ENCODE results near the gene EMILIN2. TPM values are rescaled to one million over a fixed set of nuclear protein-coding genes. Genes with fewer than 3 reads are reported as not detected.

Gene EMILIN2
- total and polyA plus RNA-seq, 2 of the 13 experiments (the other 11 are each of a cell fraction or from before 2014, with no cell fraction given), result 7.6 to 8.2 TPM

DNA sequence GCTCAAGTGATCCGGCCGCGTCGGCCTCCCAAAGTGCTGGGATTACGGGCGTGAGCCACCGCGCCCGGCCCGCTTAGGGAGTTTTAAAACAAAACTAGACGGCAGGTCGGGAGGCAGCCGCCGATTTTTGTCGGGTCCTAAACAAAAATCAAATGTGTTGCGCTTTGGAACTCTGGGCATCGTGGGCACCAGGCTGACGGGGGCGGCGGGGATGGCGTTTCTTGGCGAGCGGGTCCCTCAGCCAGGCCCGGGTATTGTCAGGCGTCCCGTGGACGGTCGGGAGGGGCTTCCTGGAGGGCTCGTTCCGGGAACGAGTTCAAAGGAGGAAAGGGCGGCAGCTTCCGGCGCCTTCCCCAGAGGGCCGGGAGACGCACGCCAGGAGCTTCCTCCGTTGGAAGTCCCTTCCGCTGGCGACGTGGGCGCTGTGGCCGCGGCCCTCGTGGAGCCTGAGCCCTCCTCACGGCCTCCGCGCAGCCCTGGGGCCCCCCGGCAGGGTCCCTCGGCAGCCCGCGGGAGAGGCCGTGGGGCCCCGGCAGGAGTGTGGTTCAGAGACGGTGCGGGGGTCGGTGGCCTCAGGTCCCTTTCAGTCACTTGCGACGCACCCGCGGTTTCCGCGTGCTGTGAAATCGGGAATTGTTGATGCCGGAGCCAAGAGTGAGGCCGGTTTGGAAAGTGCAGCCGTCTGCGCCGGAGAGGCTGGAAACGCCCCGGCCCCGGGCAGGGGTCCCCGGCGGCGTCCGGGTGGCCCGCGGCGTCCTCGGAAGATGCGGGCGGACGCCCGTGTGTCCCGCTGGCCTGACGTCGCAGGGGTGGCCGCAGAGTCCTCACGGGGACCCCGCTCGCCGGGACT, 59.3 kb downstream of the EMILIN2 start (continued):
- no peak for TF ChIP-seq ZNF225 (CRISPR knock-in tag; IDR thresholded peaks at IDR 0.05)
- no peak for TF ChIP-seq ZC3H4 (CRISPR knock-in tag; IDR thresholded peaks at IDR 0.05; ENCODE audit: borderline replicate concordance)
- TF ChIP-seq ZBTB37 (CRISPR knock-in tag; IDR thresholded peaks at IDR 0.05), result no peak
- TF ChIP-seq ZMAT3 (CRISPR knock-in tag; conservative IDR thresholded peaks at IDR 0.05), result peak; percentile 87
- TF ChIP-seq CREBL2 (CRISPR knock-in tag; IDR thresholded peaks at IDR 0.05; ENCODE audit: borderline replicate concordance), result no peak; the same call in 1 of the 2 replicates
- TF ChIP-seq ELF3 (CRISPR knock-in tag; IDR thresholded peaks at IDR 0.05), result peak; percentile 73
- TF ChIP-seq KDM1A (CRISPR knock-in tag; IDR thresholded peaks at IDR 0.05), result no peak
- TF ChIP-seq ZGPAT (CRISPR knock-in tag; IDR thresholded peaks at IDR 0.05), result peak; percentile 87
- TF ChIP-seq CEBPB (IDR thresholded peaks at IDR 0.05; ENCODE audit: borderline replicate concordance, low read depth, low read length), result no peak
- TF ChIP-seq ZFP37 (CRISPR knock-in tag; IDR thresholded peaks at IDR 0.05; ENCODE audit: borderline replicate concordance), result no peak
- no peak for TF ChIP-seq ZBTB1 (CRISPR knock-in tag; IDR thresholded peaks at IDR 0.05; ENCODE audit: borderline replicate concordance)
- TF ChIP-seq, protein P1, sequence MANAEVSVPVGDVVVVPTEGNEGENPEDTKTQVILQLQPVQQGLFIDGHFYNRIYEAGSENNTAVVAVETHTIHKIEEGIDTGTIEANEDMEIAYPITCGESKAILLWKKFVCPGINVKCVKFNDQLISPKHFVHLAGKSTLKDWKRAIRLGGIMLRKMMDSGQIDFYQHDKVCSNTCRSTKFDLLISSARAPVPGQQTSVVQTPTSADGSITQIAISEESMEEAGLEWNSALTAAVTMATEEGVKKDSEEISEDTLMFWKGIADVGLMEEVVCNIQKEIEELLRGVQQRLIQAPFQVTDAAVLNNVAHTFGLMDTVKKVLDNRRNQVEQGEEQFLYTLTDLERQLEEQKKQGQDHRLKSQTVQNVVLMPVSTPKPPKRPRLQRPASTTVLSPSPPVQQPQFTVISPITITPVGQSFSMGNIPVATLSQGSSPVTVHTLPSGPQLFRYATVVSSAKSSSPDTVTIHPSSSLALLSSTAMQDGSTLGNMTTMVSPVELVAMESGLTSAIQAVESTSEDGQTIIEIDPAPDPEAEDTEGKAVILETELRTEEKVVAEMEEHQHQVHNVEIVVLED (CRISPR knock-in tag; IDR thresholded peaks at IDR 0.05; ENCODE audit: borderline replicate concordance), result peak; percentile 73; the same call in 1 of the 2 replicates
- TF ChIP-seq KDM5B (CRISPR knock-in tag; IDR thresholded peaks at IDR 0.05; ENCODE audit: borderline replicate concordance), result peak; percentile 67
- TF ChIP-seq MBD4 (IDR thresholded peaks at IDR 0.05; ENCODE audit: borderline replicate concordance, low read length), result no peak
- TF ChIP-seq TCF7 (IDR thresholded peaks at IDR 0.05; ENCODE audit: low read depth), result peak; percentile 68; the same call in 1 of the 2 replicates
- TF ChIP-seq NFE2 (CRISPR knock-in tag; IDR thresholded peaks at IDR 0.05), result no peak
- no peak for TF ChIP-seq DBP (CRISPR knock-in tag; IDR thresholded peaks at IDR 0.05; ENCODE audit: not compliant biosample characterization)
- TF ChIP-seq, protein P2, sequence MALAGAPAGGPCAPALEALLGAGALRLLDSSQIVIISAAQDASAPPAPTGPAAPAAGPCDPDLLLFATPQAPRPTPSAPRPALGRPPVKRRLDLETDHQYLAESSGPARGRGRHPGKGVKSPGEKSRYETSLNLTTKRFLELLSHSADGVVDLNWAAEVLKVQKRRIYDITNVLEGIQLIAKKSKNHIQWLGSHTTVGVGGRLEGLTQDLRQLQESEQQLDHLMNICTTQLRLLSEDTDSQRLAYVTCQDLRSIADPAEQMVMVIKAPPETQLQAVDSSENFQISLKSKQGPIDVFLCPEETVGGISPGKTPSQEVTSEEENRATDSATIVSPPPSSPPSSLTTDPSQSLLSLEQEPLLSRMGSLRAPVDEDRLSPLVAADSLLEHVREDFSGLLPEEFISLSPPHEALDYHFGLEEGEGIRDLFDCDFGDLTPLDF (CRISPR knock-in tag; IDR thresholded peaks at IDR 0.05), result peak; percentile 51; the same call in 1 of the 2 replicates
- peak; percentile 78 for TF ChIP-seq ELF1 (CRISPR knock-in tag; IDR thresholded peaks at IDR 0.05)
- peak; percentile 20 for TF ChIP-seq IKZF4 (CRISPR knock-in tag; IDR thresholded peaks at IDR 0.05; ENCODE audit: borderline replicate concordance, low read depth, not compliant biosample characterization)
- peak; percentile 63; the same call in 1 of the 2 replicates for TF ChIP-seq ZC3H13 (CRISPR knock-in tag; IDR thresholded peaks at IDR 0.05)
- TF ChIP-seq ZFX (CRISPR knock-in tag; IDR thresholded peaks at IDR 0.05; ENCODE audit: low read depth), result peak; percentile 72
- TF ChIP-seq ZNF572 (CRISPR knock-in tag; IDR thresholded peaks at IDR 0.05), result no peak

Data from HepG2 (cell line).